HG03432 (cell line): Measurements from ENCODE around the gene ZNF865.

Experiments
- ATAC-seq: cut with Tn5 transposase; IDR thresholded peaks from one replicate; pipeline ENCODE4 v1.9.1; 2021; ENCODE audit warnings: mild to moderate bottlenecking, moderate library complexity; ENCODE audit not compliant: unreplicated experiment

The ZNF865 gene

DNA sequence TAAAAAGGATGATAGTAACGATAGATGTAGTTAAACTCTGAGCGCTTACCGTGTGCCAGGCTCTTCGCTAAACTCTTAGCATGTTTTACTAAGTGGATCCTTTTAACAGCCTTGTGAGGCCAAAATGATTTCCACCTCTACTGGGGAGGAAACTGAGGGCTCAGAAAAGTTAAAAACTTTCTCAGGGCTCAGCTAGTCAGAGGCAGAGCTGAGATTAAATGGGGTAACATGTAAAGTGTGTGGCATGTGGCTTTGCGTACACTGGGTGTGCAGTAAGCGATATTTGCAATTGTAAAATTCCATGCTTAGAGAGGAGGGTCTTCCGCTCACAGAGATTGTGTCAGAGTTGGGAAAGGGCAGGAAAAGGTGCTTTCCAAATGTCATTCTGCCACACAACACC, 51.1 kb downstream of the ZNF865 start:
- no peak for ATAC-seq

DNA sequence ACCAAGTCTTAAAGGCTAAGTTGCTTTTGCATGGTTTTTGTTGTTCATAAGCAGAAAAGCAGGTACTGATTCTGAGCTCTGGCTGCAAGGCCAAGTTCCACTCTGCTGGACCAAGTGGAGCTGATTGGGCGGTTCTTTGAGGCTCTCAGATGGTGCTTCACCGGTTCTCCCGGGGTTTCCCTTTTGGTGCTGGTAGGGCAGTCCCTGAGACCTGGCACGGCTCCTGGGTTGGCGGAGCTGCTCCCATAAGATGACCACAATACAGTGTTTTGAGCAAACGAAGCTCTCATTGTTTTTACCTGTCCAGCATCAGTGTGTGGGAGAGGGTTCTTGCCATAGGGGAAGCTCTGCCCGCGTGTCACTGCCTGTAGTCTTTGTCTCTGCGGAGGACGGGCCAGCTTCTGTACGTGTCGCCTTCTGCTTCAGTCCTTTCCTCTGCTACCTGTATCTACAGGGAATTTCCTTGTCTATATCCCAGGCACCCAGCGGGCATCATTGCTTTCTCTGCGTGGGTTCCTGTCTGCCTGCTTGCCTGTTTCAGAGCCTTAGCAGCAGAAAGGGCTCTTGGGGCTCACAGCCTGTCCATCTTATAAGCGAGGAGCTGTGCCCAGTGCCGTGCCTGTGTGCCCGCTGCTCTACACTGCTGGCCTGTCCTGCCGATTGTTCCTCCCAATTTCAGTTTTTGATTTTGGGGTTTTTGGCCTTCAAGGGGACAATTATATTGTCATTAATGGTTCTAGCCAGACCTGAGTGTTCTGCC, 51.7 kb downstream of the ZNF865 start:
- no peak for ATAC-seq

DNA sequence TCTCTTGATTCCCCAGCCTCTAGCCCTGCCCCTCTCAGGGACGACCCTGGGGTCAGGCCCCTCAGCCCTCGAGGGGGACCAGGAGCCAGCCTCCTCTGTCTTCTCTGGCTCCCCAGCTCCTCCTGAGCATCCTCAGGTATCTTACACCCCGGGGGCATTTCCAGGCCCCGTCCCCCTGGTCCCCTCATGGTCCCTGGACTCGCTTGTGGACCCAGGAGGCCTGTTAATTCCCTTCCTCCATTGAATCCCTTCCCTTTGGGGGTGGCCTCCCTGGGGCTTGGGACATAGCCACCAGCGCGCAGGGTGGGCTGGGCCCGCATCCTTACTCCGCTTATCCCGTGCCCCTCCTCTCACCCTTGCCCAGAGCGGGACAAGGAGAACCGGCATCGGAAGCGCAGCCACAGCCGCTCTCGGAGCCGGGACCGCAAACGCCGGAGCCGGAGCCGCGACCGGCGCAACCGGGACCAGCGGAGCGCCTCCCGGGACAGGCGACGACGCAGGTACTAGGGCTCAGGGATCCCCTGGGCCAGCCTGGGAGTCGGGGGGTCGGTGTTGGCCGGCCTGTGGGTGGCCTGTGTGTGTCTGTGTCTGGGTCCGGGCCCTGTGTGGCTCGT, 53.5 kb downstream of the ZNF865 start:
- no peak for ATAC-seq

DNA sequence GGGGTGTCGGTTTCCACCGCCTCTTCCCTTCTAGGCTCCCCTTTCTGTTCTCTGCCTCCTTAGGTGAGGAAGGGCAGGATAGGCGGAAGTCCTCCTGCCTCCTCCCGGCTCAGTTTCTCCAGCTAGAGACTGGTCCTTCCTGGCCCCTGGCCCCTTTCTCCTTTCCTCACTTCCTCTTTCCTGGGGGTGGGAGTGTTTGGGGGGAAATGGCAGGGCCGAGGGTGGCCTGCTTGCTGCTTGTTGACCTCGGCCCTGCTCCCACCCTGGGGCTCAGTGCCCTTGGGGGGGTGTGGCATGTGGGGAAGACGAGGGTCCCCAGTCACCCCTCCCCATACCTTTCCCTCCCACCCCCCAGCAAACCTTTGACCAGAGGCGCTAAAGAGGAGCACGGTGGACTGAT, 54.4 kb downstream of the ZNF865 start:
- no peak for ATAC-seq

DNA sequence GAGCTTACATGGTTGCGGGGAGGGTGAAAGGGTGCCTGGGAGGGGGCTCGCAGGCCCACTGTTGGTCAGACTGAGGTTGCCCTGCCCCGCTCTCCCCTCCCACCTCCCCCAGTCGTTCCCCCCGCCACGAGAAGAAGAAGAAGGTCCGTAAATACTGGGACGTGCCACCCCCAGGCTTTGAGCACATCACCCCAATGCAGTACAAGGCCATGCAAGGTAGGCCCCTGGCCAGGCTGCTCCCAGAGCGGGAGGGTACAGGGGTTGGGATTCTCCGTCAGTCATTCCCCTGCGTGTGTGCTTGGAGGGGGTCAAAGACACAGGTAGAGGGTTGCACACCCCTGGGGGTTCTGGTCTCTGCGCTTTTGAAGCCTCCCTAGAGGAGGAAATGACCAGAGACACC, 55.0 kb downstream of the ZNF865 start:
- no peak for ATAC-seq

DNA sequence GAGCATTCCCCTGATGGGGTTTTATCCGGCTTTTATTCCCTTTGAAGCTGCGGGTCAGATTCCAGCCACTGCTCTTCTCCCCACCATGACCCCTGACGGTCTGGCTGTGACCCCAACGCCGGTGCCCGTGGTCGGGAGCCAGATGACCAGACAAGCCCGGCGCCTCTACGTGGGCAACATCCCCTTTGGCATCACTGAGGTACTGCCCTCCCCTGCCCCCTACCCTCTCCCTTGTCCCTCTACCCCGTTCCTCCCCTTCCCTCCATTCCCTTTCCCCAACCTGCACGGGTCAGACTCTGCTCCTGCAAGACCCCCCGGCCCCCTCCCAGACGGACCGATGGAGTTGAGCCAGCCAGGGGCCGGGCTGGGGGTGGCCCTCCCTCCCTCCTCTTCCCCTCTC, 55.5 kb downstream of the ZNF865 start:
- ATAC-seq: no peak

DNA sequence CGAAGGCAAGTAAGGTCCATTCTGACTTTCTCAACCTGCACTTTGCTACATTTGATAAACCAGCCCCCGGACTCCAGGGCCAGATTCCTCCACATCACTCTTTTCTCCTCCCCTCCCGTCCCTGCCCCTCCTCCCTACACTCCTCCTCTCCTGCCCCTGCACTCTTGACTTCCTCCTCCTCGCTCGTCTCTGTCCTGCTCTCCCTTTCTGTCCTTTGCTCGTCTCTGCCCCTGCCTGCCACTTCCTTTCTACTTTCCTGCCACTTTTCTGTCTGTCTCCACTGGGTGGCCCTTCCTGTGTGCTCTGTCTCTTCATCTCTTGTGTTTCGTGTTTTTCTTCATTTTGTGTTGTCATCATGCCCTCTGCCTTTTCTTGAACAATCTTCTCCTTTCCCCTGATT, 56.4 kb downstream of the ZNF865 start:
- ATAC-seq: no peak

DNA sequence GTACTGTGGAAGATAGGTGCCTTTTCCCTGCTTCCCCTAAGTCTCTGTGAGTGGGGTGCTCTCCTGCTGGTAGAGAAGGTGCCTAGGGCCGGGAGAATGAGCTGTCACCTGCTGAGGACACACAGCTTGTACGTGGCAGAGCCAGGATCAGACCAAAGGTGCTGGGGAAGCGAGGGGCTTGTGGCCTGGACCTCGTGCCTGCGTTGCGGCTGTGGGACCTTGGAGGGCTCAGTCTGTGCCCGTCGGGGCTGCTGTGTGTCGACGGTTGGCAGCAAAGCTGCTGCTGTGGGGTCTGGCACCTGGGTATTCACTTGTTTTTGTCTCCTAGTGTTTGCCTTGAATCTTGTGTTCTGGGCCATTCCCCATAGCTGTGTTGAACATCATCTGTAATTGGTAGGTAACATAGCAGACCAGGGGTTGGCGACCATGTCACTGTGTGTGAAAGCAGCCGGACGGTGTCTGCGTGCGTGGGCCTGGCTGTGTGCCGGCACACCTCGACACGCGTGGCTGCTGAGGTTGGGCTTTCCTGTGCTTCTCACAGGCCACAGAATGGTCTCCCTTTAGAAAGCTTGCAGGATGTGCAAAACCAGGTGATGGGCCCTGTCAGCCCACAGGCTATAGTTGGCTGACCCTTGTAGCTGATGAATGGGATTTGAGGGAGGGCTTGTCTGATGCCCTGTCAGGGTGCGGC, 58.5 kb downstream of the ZNF865 start:
- ATAC-seq: no peak

DNA sequence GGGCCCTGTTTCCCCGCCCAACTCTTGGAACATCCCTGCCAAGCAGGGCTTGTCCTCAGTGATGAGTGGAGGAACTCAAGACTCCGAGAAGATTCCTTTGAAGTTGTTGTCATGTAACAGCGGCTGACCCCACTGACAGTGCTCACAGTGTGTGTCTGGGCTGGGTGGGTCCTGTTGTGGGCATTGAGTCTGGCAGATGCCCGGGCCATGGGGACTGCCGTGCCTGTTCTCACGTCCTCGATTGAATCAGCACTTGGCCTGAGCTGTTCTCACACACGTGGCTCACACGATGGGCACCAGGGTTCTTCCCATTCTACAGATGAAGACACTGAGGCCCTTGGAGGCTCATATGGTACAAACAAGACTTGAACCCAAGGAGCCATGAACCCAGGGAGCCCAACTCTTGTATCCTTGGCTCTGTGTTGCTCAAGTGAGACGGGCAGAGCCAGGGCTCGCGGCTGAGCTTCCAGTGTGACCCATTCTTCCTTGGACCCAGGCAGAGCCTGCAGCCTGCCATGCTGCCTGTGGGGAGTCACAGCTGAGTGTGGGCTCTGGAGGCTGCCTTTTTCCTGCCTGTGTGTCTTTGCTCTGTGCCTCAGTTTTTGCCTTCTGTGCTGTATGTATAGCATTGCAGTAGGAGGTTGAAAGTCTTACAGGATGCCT, 61.0 kb downstream of the ZNF865 start:
- ATAC-seq: no peak
